Lung microvascular endothelial cell (primary cell): ENCODE data around the gene BGN. TPM values are rescaled to one million over a fixed set of nuclear protein-coding genes. Genes with fewer than 3 reads are reported as not detected.
A peak's percentile ranks its signal among the peaks of the same experiment; 100 is the strongest.

Experiments used
- DNase-seq, 2 donors: peaks; one replicate each; pipeline versions ENCODE4 v3.0.0 to v3.0.0-alpha.2; 2010; ENCODE audit warnings: low read depth in 2 of 2
- total RNA-seq: library from RNA; depleted of rRNA; stranded (reverse); fragments of >200 nt; gene quantifications from 2 replicates; pipeline ENCODE4 v1.2.1, GENCODE V29; 2014

Gene BGN
- total RNA-seq, 1 donor from 2014 or later, result 15.3 TPM

DNA sequence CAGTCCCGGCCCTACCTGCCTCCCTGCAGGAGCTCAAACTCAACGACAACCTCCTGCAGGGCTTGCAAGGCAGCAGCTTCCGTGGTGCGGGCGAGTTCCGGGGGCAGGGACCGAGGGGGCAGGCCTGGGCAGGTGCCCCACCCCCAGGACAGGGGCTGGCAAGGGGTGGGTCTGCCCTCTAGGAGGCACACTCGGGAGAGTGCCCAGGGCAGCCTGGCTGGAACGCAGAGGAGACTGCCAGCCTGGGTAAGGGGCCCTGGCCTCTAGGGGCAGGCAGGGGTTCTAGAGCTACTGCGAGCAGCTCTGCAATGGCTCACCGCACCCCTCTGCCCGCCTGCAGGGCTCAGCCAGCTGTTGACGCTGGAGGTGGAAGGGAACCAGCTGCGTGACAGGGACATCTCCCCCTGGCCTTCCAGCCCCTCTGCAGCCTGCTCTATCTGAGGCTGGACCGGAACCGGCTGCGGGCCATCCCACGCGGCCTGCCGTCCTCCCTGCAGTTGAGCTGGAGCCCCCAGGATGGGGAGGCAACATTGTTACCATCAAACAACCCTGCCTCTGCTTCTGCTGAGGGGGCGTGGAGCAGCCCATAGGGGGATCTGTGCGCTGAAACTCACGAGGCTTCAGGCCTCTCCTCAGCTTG lies 12.3 kb upstream of the BGN start:
- DNase-seq, result no peak

DNA sequence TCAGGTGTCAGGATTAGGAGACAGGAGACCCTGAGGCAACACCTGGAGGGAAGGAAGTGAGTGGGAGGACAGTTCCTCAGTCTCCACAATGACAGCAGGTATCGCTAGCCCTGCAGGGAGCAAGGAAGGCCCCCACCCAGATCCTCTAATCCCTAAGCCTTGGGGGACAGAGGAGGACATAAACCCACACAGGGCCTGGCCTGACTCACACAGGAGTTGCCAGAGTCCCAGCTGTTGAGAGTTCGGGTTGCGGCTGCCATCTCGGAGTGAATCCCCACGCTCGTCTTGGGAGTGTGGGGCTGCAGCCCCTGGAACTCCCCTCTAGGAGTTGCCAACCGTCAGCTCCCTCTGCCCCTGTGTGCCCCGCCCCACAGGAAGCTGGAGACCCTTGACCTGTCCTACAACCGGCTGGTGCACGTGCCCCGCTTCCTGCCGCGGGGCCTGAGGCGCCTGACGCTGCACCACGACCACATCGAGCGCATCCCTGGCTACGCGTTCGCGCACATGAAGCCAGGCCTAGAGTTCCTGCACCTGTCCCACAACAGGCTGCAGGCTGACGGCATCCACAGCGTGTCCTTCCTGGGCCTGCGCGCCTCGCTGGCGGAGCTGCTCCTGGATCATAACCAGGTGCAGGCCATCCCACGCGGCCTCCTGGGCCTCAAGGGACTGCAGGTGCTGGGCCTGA lies 9.2 kb upstream of the BGN start:
- DNase-seq, result no peak

DNA sequence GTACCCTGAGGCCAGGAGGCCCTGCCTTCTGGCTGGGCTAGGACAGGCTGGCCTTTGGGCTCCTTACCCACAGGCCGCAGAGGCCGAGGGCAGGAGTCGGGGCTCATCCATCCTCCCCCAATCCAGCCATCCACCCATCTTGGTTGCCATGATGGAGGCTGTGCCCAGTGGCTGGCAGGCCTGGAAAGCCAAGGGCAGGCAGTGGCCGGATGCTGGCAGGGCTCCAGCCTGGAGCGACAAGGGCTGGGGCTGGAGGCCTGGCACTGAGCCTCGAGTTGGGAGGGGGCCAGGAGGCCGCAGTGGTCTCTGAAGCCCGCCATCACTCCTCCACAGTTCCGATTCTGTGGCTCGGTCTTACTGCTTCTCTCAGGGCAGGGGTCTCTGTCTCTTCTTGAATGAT lies 8.6 kb upstream of the BGN start:
- DNase-seq, result no peak

DNA sequence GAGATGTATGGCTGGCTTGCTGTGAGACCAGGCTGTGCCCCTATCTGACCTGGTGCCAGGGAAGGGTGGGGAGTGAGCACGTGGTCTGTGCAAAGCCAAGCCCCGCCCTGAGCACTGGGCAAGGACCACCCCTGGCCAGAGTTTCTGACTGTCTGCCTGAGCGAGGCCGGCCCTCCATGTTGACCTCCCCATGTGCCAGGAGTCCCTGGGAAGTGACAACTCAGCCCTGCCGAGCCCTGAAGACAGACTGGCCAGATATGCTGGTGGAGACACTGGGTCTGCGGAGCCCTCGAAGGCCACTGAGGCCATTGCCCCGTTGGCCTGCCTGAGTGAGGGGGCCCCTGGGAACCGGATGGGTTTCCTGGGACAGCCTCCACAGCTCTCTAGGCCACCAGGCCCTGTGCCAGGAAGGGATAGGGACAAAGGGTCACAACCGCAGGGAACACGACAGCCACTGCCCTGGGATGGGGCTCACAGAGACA lies 7.1 kb upstream of the BGN start:
- DNase-seq, result peak in 1 of 2 donors; percentile 50

DNA sequence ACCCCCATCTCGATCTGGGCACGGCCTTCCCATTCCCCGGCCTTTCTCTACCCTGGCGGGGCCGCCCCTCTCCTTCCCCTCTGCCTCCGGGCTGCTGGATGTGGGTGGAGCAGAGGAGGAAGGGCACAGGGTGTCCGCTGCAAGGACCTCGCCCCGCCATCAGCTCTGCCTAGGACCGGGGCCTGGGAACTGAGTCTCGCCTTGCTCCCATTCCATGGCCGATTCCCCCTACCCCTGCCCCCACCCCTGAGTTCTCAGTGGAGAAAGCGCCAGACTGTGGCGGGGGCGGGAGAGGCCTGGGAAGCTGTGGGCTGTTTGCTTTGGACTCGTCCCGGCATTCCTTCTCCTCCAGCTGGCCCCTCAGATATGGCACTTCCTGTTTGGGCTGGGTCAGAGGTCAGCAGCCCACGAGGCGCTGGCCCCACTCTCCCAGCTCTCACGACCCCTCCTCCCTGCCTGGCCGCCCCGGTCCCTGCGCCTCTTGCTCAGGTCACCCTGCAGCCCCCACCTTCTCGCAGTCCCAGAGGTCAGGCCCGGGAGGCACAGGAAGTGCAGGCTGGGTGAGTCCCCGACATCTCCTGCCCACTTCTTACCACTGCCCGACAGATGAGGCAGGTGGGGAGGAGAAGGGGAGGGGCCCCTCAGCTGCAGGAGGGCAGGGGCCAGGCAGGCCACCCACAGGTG lies 6.4 kb upstream of the BGN start:
- peak; percentile 29 to 77 for DNase-seq

DNA sequence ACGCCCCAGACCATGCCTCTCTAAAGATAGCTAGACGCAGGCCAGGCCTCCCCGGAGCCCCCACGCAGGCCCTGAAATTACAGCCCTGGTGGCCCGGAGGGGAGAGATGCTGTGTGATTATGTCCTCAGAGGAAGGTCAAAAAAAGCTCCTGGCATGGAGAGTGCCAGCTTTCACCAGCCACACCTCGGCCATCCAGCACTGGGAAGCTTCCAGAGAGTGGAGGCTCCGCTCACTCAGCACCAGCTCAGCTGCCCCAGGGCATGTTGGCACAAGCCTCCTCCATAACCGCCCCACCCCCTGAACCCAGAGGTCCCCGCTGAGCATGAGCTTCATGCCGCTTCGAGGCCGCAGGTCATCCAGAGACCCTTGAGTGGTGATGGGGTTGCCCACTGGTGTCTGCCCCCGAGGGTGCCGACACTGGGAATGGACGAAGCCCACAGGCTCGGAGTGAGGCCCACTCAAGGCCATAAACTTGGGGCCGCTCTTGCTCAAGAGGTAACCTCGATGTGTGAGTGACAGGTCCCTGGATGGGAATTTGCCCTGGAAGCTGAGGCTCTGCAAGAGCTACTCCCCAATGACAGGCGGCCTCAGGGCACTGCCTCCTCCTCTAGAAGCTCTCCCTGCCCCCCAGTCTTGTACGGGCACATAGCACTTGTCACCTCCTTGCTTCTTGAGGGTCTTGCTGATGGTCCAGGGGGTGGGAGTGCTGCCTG lies 4.4 kb upstream of the BGN start:
- no peak for DNase-seq

DNA sequence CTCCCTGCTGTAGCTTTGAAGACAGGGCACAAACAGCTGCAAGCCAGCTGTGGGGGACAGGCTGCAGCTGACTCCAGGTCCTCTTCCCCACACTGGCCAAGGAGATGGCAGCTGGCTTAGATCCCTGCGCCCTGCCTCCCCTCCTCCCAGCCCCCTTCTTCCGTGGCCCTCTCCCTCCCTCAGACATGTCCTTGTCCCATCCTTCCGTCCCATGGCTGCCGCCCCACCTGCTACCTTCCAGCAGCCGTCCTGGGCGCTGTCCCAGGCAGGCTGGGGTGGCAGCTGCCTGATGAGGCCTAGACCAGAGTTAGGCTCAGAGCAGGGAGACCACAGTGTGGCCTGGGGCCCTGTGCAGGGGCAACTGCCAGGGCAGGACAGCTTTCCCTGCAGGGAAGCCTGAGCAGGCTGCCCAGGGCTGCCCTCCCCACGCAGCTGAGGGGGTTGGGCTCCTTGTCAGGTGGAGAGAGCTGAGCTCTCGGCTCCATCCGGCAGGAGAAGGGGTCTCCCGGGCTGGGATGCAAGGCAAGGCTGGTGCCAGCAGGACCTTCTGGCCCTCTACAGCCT lies 3.3 kb upstream of the BGN start:
- no peak for DNase-seq

DNA sequence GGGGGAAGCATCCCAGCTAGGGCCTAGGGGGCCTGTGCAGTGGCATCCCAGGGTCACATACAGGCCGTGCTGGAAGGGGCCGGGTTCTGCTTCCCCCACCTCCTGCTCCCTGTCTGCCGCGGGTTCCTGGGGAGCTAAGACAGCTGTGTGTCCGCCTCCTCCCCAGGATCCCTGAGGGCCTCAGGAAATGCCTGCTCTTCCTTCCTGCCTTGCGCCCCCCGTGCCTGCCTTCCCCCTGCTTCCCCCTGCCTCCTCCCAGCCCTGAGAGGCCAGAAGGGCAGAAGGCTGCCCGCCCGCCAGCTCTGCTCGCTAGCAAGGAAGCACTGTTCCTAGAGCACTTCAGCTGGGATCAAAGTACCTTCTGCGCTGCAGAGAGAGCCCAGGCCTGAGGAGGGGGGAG lies 2.9 kb upstream of the BGN start:
- peak in 1 of 2 donors; percentile 10 for DNase-seq

DNA sequence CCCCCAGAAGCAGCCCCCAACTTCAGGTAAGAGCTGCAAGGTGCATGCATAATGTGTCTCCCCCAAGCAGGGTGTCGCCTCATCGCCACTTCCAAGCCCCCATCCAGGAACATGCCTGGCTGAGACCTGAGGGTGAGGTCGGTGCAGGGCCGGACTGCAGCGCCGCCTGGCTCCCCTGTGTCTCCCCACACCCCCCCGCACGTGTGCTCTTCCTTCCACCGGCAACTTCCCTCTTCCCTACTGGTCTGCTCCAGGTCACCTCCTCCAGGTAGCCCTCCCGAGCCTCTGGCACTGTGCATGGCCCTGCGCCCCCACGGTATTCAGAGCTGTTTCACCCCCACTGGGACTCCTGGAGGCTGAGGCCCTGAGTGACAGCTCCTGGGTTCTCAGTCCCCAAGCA lies 2.2 kb upstream of the BGN start:
- DNase-seq, result no peak

DNA sequence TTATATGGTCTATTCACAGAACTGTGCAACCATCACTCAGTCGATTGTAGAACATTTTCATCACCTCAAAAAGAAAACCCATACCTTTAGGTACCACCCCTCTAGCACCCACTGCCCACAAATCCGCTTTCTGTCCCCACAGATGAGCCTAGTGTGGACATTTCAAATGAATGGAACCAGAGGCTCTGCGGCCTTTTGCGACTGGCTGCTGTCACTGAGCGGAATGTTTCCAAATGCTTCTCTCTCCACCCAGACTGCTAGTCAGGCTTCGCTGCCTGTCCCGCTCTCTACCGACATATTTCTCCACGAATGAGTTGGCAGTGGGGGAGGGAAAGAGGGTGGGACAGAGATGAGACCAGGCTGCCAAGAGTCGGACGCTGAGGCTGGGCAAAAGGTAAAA lies 1.7 kb upstream of the BGN start:
- no peak for DNase-seq

DNA sequence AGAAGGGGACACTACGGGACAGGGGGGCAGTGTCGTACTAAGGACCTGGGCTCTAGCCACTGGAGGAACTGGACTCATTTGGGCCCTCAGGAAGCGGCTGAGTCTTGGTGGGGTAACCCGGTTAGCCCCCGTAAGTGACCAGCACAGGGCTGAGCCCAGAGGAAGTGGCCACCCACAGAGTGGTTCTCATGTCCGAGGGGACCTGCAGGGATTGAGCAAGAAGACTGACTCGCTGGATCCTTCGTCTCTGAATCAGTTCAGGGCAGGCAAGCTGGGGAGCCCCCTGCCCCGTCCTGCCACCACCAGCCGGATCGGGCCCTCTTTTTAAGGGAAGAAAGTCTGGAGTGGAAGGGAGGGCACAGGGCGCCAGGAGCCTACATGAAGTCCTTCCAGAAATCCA lies 719 bp upstream of the BGN start:
- no peak for DNase-seq

DNA sequence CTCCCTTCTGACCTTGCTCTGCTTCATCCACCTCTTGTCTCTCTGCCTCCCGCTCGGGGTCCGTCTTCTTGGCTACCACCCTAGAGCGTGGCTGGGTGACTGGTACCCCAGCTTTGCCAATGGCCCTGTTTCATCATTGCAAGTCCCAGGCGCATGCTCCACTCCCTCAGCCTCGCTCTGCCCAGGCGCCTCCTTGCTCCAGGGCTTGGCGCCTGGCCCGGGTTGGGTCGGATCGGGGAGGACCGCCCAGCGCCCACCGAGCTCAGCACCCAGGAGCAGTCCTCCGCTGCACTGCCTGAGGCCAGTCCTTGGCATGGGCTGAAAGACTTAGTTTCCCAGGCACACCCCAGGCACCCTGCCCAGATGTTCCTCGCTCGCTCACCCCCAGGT lies 577 bp downstream of the BGN start:
- DNase-seq, result peak in 1 of 2 donors; percentile 10

DNA sequence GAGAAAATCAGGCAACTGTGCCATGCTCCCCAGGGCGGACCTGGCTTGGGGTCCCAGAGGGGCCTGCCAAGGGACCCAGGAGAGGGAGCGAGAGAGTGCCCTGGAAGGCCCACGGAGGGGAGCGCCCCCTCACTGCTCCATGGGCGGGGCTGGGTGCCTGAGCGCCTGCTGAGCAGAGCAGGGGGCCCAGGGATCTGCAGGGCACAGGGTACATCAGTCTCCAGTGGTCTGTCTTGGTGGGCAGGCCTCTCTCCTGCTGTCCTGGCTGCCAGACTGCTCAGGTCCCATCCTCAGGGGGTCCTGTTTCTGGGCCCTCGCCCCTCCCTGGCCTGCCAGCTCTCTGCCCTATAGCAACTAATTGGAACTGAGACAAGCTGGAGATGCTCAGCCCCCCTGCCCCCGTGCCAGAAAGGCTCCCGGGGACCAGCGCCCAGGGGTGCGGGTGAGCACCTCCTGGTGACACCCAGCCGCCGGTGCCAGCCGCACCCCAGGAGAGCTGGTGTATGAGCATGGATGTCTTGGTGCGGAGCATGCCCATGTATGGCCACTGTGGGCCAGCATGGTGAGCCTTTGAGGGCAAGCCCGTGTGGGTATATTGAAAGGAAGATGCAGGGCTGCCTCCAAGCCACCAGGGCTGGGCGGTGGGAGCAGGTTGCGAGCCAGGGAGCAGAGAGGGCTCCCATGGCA lies 1.3 kb downstream of the BGN start:
- no peak for DNase-seq

DNA sequence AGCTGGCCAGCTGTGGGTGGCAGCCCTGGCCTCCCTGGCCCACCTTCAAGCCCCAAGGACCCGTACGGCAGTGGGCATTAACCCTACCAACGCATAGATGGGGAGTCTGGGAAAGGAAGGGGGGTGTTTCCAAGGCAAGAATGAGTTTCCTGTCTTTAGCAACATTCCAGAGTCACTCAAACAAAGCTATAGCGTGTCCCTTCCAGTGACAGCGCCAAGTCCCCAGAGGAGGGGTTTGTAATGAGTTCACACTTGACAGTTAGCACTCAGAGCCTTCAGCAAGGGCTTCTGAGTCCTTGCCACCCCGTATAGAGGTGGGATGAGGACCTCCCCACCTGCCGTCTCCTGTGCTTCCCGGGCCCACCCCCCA lies 1.8 kb downstream of the BGN start:
- no peak for DNase-seq

DNA sequence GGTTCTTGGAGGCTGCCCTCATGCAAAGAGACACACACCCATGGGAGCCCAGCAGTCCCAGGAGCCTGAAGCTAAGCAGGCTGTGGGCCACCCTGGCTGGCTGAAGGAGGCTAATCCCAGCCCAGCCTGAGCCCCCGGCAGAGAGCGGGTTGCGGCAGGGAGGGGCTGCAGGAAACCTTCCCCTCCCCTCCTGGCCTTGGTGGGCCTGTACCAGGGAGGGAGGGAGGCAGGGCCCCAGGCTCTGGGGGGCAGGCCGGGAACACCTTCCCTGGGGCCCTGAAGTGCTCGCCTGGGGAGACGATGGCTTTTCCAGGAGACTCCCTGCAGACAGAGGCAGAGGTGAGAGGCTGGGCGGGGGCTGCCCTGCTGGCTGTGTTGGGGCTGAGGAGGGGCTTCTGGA lies 3.7 kb downstream of the BGN start:
- no peak for DNase-seq

DNA sequence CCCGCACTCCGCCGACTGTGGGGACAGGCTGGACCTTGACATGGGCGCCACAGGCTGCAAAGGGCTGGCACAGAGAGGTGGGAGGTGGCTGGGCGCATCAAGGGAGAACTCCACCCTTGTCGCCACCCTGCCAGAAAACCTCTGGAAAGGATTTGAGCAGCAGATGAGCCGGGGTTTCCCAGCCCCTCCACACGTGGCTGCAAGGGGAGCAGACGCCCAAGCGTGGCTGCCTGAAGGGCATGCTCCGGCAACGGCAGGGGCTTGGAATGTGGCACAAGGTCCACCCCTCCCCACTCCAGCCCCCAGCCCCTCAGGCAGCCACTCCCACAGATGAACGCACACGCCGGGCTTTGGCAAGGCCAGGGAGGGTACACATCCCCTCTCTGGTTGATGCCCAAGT lies 4.6 kb downstream of the BGN start:
- no peak for DNase-seq

DNA sequence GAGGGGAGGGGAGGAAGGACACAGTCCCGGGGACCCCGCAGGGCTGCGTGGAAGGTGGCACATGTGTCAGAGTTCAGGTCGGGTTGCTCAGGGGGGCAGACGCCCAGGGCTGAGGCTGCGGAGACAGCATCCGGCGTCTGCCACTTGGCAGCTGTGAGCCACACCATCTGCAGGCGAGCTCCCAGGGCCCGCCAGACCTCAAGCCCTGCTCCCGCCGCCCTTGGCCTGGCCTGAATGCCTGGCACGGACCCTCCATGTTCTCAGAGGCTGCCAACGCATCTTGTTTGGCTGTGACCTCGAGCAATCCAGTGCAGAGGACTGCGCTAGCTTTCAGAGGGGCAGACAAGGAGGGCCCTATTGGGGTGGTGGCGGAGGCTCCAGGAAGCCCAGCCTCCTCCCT lies 5.1 kb downstream of the BGN start:
- no peak for DNase-seq

DNA sequence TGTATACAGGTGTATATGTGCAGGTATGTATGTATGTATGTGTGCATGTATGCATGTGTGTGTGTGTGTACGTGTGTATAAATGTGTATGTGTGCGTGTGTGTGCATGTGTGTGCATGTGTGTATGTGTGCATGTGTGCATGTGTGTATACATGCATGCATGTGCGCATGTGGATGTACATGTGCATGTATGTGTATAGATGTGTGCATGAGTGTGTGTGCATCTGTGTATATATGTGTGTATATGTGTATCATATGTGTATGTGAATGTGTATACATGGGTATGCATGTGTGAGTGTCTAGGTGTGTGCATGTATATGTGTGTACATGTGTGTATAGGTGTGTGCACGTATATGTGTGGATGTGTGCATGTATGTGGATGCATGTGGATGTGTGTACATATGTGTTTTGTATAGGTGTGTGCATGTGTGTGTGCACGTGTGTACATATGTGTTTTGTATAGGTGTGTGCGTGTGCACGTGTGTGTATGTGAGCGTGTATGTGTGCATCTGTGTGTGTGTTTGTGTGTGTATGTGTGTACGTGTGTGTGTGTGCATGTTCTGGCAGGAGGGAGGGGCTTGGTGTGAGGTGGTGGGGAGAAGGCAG lies 6.0 kb downstream of the BGN start:
- no peak for DNase-seq

DNA sequence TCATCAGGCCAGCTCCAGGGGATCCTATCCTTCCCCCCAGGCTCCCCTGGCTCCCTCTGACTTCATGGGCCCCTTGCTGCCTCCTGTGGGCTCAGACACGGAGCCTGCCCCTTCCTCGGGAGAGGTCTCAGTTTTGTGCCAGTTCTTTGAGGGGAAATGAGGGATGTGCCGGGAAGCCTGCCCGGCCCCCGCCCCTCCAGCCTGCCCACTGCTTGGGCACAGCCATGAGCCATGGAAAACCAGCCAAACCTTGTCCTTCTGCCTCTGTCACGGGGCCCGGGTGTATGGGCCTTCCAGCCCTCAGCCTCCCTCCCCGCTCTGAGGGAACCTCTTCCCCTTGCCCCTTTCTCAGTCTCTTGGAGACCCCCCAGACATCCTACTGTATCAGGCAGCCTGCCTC lies 6.8 kb downstream of the BGN start:
- DNase-seq, result no peak

DNA sequence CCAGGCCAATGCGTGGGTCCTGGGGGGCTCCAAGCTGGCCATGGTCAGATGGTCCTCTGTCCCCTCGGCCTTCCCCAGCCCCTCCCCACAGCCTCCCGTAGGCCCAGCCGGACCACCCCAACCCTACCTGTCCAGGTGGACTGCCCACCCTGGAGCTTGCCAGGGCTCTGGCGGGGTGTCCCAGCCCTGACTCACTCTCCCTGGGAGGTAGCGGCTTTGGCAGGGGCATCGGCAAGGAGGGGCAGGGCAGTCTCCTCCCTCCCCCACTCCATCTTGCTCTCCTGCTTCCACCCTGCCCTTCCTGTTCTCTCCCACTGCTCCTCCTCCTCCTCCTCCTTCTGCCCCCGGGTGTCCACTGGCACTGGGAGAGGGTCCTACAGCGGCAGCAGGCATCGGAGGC lies 7.4 kb downstream of the BGN start:
- DNase-seq, result no peak

DNA sequence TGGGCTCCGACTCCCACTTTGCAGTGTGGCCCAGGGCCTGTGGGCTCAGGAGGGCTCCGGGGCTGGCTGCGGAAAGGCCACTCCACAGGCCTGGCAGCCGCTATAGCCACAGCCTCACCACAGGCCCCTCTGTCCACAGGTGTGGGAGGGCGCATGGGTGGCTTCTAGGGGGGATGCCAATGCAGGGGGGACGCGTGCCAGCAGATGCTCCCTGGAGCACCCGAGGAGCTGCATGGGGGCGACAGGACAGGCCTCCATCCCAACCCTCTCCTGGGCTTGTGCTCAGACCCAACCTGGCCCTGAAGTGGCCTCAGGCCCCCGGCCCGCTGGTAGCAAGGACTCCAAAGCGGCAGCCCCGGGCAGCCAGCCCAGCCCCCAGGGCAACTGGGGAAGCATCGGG lies 8.0 kb downstream of the BGN start:
- DNase-seq, result no peak
